NT2/D1 (cell line): Measurements from ENCODE around the gene TMEM231.
"Not testable (repeated sequence)": the region's sequence is repeated elsewhere in the genome, so short reads cannot be mapped to it uniquely, and the experiment has no call there.

Experiments
- DNase-seq: peaks from one replicate; pipeline ENCODE4 v3.0.0-alpha.2; 2011; ENCODE audit warnings: low read depth, low spot score
- H3K27me3 ChIP-seq: 2 replicates; pipeline ENCODE4 v1.6.0; 2011; ENCODE audit warnings: mild to moderate bottlenecking; ENCODE audit not compliant: insufficient read length, insufficient read depth
- H3K36me3 ChIP-seq: 2 replicates; pipeline ENCODE4 v1.6.1; 2011; ENCODE audit warnings: mild to moderate bottlenecking, low read length, mixed read lengths; ENCODE audit not compliant: insufficient read depth, insufficient read length
- H3K4me1 ChIP-seq: 2 replicates; pipeline ENCODE4 v1.5.1; 2011; ENCODE audit not compliant: insufficient read depth, insufficient read length
- H3K4me3 ChIP-seq: 2 replicates; pipeline ENCODE4 v1.5.1; 2011; ENCODE audit warnings: low read depth; ENCODE audit not compliant: insufficient read length
- H3K9ac ChIP-seq: 2 replicates; pipeline ENCODE4 v1.6.0; 2011; ENCODE audit warnings: low read depth; ENCODE audit not compliant: insufficient read length
- H3K9me3 ChIP-seq: 2 replicates; pipeline ENCODE4 v1.5.1; 2011; ENCODE audit warnings: mild to moderate bottlenecking, low read length; ENCODE audit not compliant: insufficient read depth
- SUZ12 ChIP-seq: IDR thresholded peaks from 2 replicates; pipeline ENCODE4 v1.6.1; 2011; ENCODE audit not compliant: insufficient read length, insufficient read depth; ENCODE audit errors: extremely low read depth
- YY1 ChIP-seq: IDR thresholded peaks from 2 replicates; pipeline ENCODE4 v1.6.1; 2011; ENCODE audit not compliant: insufficient read length, insufficient read depth
- ZNF274 ChIP-seq: IDR thresholded peaks from 2 replicates; pipeline ENCODE4 v1.6.1; 2011; ENCODE audit warnings: mild to moderate bottlenecking, low read depth, low read length

The TMEM231 gene

DNA sequence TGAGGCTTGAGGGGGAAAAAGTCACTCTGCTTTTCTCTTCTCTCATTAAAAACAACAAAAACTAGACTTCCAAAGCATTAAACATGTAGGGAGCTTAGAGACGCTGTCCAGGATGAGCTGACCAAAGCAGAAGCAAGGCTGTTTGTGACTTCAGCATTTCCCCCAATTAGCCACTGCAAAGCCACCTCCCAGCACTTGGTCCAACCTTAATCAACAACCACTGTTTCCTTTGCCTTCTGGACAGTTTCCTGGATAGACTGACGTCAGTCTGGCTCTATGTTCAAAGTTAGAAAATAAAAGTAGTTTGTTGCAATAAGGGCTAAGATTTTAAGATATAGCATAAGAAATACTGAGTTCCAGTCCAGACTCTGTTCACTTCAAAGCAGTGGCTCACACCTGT, 3.1 kb downstream of the TMEM231 start:
- Histone ChIP-seq H3K9ac (no peak overlapping the region), H3K4me3 (no peak overlapping the region), H3K9me3 (no peaks in the 10 kb centered on the region), H3K4me1 (peaks cover 2% of the 10 kb centered on the region), H3K27me3 (peaks cover 12% of the 10 kb centered on the region), H3K36me3 (no peaks in the 10 kb centered on the region)
- DNase-seq = no peak
- TF ChIP-seq SUZ12 = no peak
- no peak for TF ChIP-seq YY1
- TF ChIP-seq ZNF274 = no peak

DNA sequence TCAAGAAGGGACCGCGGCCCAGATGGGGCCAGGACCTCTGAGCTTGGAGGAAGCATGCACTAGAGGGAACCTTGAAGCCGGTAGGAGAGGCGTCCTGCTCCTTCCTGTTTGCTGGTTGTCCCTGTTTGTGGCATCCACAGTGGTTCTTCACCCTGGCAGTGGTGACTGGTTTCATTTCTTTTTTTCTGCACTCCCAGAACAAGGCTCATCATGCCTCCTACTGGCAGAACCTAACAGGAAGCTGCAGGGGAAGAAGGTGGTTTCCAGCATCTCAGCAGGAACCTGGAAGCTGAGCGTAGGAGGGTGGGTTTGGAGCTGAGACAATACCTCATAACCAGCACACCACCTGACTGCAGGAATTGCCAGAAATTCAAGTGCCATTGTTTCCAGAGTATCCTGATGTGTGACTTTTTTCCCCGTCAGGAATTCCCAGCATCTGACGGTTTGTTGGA, 5.8 kb downstream of the TMEM231 start:
- Histone ChIP-seq H3K9ac (no peak overlapping the region), H3K4me1 (peaks cover 2% of the 10 kb centered on the region), H3K27me3 (no peaks in the 10 kb centered on the region), H3K36me3 (no peaks in the 10 kb centered on the region), H3K9me3 (no peaks in the 10 kb centered on the region), H3K4me3 (no peak overlapping the region)
- peak; percentile 30 for DNase-seq
- TF ChIP-seq ZNF274 = no peak
- no peak for TF ChIP-seq YY1

DNA sequence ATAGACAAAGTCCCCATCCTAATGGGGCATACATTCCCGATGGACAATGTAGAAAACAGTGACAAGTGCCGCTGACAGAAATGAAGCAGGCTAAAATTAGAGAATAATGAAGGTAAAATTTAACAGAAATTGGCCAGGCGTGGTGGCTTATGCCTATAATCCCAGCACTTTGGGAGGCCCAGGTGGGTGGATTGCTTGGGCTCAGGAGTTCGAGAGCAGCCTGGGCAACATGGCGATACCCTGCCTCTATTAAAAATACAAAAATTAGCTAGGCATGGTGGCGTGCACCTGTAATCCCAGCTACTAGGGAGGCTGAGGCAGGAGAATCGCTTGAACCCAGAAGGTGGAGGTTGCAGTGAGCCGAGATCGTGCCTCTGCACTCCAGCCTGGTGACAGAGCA, 7.6 kb downstream of the TMEM231 start:
- H3K36me3 ChIP-seq, H3K4me1 ChIP-seq, DNase-seq, H3K4me3 ChIP-seq, H3K9me3 ChIP-seq, H3K27me3 ChIP-seq, H3K9ac ChIP-seq: not testable (repeated sequence)

DNA sequence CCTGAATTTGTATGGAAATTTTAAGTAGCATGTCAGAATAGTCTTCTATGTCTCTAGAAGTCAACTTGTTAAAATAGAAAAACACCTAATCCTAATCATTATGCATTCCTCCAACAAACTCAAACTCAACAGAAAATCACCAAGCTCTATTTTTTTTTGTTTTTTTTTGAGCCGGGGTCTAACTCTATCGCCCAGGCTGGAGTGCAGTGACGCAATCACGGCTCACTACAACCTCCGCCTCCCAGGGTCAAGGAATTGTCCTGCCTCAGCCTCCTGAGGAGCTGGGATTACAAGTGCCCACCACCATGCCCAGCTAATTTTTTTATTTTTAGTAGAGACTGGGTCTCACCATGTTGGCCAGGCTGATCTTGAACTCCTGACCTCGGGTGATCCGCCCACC, 9.8 kb downstream of the TMEM231 start:
- no peak for DNase-seq
- no peaks in the 10 kb centered on the region for H3K27me3 ChIP-seq
- H3K9ac ChIP-seq = no peak overlapping the region
- TF ChIP-seq ZNF274 (no peak), YY1 (no peak), SUZ12 (no peak)
- H3K4me1 ChIP-seq = peaks cover 2% of the 10 kb centered on the region
- peaks cover 2% of the 10 kb centered on the region for H3K36me3 ChIP-seq
- H3K4me3 ChIP-seq = no peak overlapping the region
- H3K9me3 ChIP-seq = no peaks in the 10 kb centered on the region

GRCh38 chr16:75545879-75546278, 10.2 kb downstream of the TMEM231 start:
- H3K4me1 ChIP-seq, DNase-seq, H3K9me3 ChIP-seq, H3K4me3 ChIP-seq, H3K27me3 ChIP-seq, H3K9ac ChIP-seq, H3K36me3 ChIP-seq: not testable (repeated sequence)

DNA sequence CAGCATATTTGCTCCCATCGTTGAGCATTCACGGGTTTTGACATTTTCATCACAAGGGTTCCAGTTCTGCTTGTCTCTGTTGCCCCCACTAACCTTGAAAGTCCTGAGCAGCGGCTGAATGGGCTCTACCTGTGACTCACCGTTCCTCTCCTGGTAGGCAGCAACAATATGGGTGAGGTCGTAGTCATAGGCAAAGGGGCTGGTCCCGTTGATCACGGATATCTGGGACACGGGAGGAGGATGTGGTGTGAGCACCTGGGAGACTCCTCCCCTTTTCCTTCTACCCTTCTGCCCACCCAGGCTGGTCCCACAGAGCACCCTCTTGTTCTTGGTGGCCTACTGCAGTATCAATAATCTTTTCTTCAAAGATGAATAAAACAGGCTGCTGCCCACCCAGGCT, 13.6 kb downstream of the TMEM231 start:
- not testable (repeated sequence) for H3K27me3 ChIP-seq, H3K9me3 ChIP-seq, H3K9ac ChIP-seq, H3K4me3 ChIP-seq, H3K36me3 ChIP-seq, H3K4me1 ChIP-seq, DNase-seq

GRCh38 chr16:75541236-75541635, 14.8 kb downstream of the TMEM231 start:
- H3K27me3 ChIP-seq = no peaks in the 10 kb centered on the region
- no peak for TF ChIP-seq YY1
- TF ChIP-seq ZNF274 = no peak
- no peak for TF ChIP-seq SUZ12

GRCh38 chr16:75538882-75539565, 17.0 kb downstream of the TMEM231 start:
- not testable (repeated sequence) for H3K27me3 ChIP-seq, H3K4me1 ChIP-seq, H3K36me3 ChIP-seq, H3K9ac ChIP-seq, H3K9me3 ChIP-seq, DNase-seq, H3K4me3 ChIP-seq

More at GRCh38 chr16:75541236-75541635, 14.8 kb downstream of the TMEM231 start:
- H3K9me3 ChIP-seq = no peaks in the 10 kb centered on the region
- DNase-seq = no peak
- H3K9ac ChIP-seq = no peak overlapping the region
- H3K4me1 ChIP-seq = no peaks in the 10 kb centered on the region
- H3K36me3 ChIP-seq = peaks cover 2% of the 10 kb centered on the region
- no peak overlapping the region for H3K4me3 ChIP-seq
